ENCODE results near the gene RAP2A.

Gene RAP2A

GRCh38 chr13:97498419-97498818 lies 64.5 kb downstream of the RAP2A start:
- no peak for FAIRE-seq

- no peak for FAIRE-seq
Measured at GRCh38 chr13:97499181-97499580, 65.2 kb downstream of the RAP2A start.

- no peak for FAIRE-seq
Measured at GRCh38 chr13:97502181-97502580, 68.2 kb downstream of the RAP2A start.

GRCh38 chr13:97502706-97503105 lies 68.7 kb downstream of the RAP2A start:
- no peak for FAIRE-seq

- FAIRE-seq = no peak
Measured at GRCh38 chr13:97505017-97505416, 71.0 kb downstream of the RAP2A start.

GRCh38 chr13:97506511-97506910 lies 72.5 kb downstream of the RAP2A start:
- no peak for FAIRE-seq

- FAIRE-seq = no peak
Measured at GRCh38 chr13:97512732-97513131, 78.8 kb downstream of the RAP2A start.

- no peak for FAIRE-seq
Measured at GRCh38 chr13:97515643-97516042, 81.7 kb downstream of the RAP2A start.

- FAIRE-seq = no peak
Measured at GRCh38 chr13:97517967-97518366, 84.0 kb downstream of the RAP2A start.
